Endothelial cell (in vitro differentiated cells): ENCODE data around the gene DDX10. TPM values are rescaled to one million over a fixed set of nuclear protein-coding genes. Genes with fewer than 3 reads are reported as not detected.

Experiments used
- DNase-seq: peaks from one replicate; pipeline ENCODE4 v3.0.0; 2021; ENCODE audit warnings: low spot score
- H3K27ac Mint-ChIP-seq: one replicate; pipeline ENCODE4 v1.8.0; 2021; ENCODE audit warnings: mixed read lengths, inconsistent platforms; ENCODE audit not compliant: unreplicated experiment
- H3K27me3 Mint-ChIP-seq: one replicate; pipeline ENCODE4 v1.8.0; 2021; ENCODE audit warnings: mild to moderate bottlenecking, moderate library complexity, mixed read lengths, inconsistent platforms; ENCODE audit not compliant: unreplicated experiment
- H3K36me3 Mint-ChIP-seq: one replicate; pipeline ENCODE4 v1.8.0; 2021; ENCODE audit warnings: mild to moderate bottlenecking, low read depth, mixed read lengths, inconsistent platforms; ENCODE audit not compliant: unreplicated experiment
- H3K4me1 Mint-ChIP-seq: one replicate; pipeline ENCODE4 v1.8.0; 2021; ENCODE audit warnings: mild to moderate bottlenecking, mixed read lengths, inconsistent platforms; ENCODE audit not compliant: unreplicated experiment
- H3K4me3 Mint-ChIP-seq: one replicate; pipeline ENCODE4 v1.8.0; 2021; ENCODE audit warnings: mild to moderate bottlenecking, mixed read lengths, inconsistent platforms; ENCODE audit not compliant: unreplicated experiment
- H3K9me3 Mint-ChIP-seq: one replicate; pipeline ENCODE4 v1.8.0; 2021; ENCODE audit warnings: mixed read lengths, inconsistent platforms; ENCODE audit not compliant: unreplicated experiment
- total RNA-seq: library from RNA; stranded (reverse); fragmentation: NEBNext Ultra II Directional; extraction: Animal tissue kit (Norgen Biotek cat#: 25700); gene quantifications from one replicate; pipeline ENCODE4 v1.2.1, GENCODE V29; 2021; ENCODE audit not compliant: unreplicated experiment
- TF ChIP-seq, protein P1 (sequence below): fragments of 200-600 bp; sonication (generic); IDR thresholded peaks from one replicate; pipeline ENCODE4 v1.5.0; 2021; ENCODE audit warnings: antibody characterized with exemption; ENCODE audit not compliant: unreplicated experiment

Gene DDX10
- total RNA-seq, 1 donor from 2014 or later, result 20.9 TPM

DNA sequence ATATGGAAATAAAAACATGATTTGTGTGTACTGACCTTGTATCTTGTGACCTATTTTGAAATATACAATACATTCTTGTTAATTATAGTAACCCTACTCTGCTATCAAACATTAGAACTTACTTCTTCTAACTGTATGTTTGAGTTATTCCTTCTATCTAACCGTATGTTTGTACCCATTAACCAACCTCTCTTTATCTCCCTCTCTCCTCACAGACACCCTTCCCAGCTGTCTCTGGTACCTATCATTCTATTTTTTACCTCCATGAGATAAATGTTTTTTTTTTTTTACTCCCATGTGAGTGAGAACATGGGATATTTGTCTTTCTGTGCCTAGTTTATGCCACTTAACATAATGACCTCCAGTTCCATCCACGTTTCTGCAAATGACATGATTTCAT, 128.7 kb downstream of the DDX10 start:
- Mint-ChIP-seq H3K4me1 (peaks cover 4% of the 10 kb centered on the region), H3K27ac (no peak overlapping the region), H3K4me3 (no peak overlapping the region), H3K36me3 (no peaks in the 10 kb centered on the region), H3K9me3 (no peaks in the 10 kb centered on the region), H3K27me3 (no peaks in the 10 kb centered on the region)
- DNase-seq, result no peak
- TF ChIP-seq, protein P1, sequence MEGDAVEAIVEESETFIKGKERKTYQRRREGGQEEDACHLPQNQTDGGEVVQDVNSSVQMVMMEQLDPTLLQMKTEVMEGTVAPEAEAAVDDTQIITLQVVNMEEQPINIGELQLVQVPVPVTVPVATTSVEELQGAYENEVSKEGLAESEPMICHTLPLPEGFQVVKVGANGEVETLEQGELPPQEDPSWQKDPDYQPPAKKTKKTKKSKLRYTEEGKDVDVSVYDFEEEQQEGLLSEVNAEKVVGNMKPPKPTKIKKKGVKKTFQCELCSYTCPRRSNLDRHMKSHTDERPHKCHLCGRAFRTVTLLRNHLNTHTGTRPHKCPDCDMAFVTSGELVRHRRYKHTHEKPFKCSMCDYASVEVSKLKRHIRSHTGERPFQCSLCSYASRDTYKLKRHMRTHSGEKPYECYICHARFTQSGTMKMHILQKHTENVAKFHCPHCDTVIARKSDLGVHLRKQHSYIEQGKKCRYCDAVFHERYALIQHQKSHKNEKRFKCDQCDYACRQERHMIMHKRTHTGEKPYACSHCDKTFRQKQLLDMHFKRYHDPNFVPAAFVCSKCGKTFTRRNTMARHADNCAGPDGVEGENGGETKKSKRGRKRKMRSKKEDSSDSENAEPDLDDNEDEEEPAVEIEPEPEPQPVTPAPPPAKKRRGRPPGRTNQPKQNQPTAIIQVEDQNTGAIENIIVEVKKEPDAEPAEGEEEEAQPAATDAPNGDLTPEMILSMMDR, result no peak

DNA sequence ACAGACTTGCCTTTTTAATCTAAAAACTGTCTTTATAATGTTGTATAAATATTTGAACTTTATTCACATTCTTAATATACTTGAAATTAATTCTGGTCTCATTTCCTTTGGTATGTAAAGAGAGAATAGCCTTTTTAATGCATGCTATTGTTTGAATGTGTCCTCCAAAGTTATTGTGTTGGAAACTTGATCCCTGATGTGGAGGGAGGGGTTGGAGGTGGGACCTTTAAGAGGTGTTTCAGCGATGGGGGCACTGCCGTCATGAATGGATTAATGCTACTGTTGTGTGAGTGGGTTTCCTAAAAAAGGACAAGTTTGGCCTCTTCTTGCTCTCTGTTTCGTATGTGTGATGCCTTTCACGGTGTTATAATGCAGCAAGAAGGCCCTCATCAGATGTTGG, 131.7 kb downstream of the DDX10 start:
- no peak for DNase-seq
- Mint-ChIP-seq H3K27me3 (no peaks in the 10 kb centered on the region), H3K36me3 (no peaks in the 10 kb centered on the region), H3K4me3 (no peak overlapping the region), H3K4me1 (peaks cover 4% of the 10 kb centered on the region), H3K27ac (no peak overlapping the region), H3K9me3 (no peaks in the 10 kb centered on the region)
- TF ChIP-seq, protein P1, result no peak

DNA sequence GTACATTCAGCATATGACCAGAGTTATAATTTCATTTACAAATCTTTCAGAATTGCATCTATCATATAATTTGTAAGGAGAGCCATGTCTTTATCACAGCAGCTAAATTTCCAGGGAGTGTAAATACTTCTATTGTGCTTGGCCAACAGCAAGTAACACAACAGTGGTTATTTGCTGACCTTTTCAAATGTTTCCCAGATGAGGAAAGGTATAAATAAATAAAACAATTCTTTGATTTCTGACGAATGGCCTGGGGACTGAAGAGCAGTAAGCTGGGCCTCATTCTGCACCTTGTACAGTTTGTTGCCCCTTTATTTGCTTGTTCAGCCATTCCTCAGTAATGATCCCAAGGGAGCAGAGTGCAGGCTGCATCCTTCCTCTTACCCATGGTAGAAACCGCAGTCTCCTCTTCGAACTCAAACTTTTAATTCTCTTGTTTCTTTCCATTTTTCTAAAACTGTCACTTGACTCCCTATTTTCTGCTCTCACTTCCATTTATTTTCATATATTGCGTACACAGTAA, 132.8 kb downstream of the DDX10 start:
- H3K27ac Mint-ChIP-seq, result no peak overlapping the region
- TF ChIP-seq, protein P1, result no peak
- H3K4me3 Mint-ChIP-seq, result no peak overlapping the region
- no peaks in the 10 kb centered on the region for H3K36me3 Mint-ChIP-seq
- no peaks in the 10 kb centered on the region for H3K9me3 Mint-ChIP-seq
- peaks cover 4% of the 10 kb centered on the region for H3K4me1 Mint-ChIP-seq
- no peaks in the 10 kb centered on the region for H3K27me3 Mint-ChIP-seq
- no peak for DNase-seq

DNA sequence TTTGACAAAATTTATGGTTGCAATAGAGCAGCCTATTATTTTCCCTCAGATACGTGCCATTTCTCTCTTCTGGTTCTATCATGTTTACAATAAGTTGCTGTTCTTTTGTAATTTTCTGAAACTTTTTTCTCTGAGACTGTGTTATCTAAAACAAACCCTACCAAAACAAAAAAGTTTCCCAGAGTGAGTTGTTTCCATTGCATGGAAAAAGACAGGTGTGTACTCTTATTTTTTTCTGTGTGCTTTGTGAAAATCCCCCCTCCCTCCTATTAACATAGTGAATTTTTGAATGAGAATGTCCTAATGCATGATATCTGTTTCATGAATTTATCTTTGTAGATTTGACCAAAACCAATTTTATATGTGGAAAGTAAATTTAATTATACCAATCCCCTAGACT, 137.6 kb downstream of the DDX10 start:
- TF ChIP-seq, protein P1, result no peak
- no peak overlapping the region for H3K27ac Mint-ChIP-seq
- H3K36me3 Mint-ChIP-seq, result no peaks in the 10 kb centered on the region
- no peak overlapping the region for H3K4me3 Mint-ChIP-seq
- H3K27me3 Mint-ChIP-seq, result no peaks in the 10 kb centered on the region
- peaks cover 4% of the 10 kb centered on the region for H3K4me1 Mint-ChIP-seq
- no peaks in the 10 kb centered on the region for H3K9me3 Mint-ChIP-seq
- DNase-seq, result no peak

DNA sequence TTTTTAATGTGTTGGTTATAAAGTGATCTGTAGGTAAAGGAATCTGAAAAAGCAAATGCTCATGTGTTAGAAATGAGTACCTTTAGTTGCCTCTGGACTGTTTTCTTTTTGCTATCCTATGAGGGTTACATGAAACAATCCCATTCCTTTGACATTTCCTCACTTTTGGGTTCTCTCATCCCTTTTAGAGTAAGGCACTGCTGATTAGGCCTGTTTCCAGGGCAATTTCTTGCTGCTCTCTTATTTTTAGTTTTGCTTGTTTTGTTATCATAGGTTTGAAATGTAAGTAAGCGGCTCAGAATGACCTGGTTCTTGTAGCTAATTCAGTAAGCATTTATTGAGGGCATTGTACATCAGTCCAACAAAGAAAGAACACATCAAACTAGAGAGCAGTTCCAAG, 138.9 kb downstream of the DDX10 start:
- TF ChIP-seq, protein P1, result no peak
- no peak for DNase-seq
- Mint-ChIP-seq H3K4me1 (peaks cover 4% of the 10 kb centered on the region), H3K9me3 (no peaks in the 10 kb centered on the region), H3K4me3 (no peak overlapping the region), H3K27ac (no peak overlapping the region), H3K27me3 (no peaks in the 10 kb centered on the region), H3K36me3 (no peaks in the 10 kb centered on the region)
